OCI-M2 (cell line): ENCODE results near the gene TMCC2.
"Not testable (repeated sequence)": the region's sequence is repeated elsewhere in the genome, so short reads cannot be mapped to it uniquely, and the experiment has no call there.

Source experiments
- DNase-seq: peaks from one replicate; lab custom pipeline; 2025; ENCODE audit not compliant: unreplicated experiment; lab: John Stamatoyannopoulos, UW

Gene TMCC2

DNA sequence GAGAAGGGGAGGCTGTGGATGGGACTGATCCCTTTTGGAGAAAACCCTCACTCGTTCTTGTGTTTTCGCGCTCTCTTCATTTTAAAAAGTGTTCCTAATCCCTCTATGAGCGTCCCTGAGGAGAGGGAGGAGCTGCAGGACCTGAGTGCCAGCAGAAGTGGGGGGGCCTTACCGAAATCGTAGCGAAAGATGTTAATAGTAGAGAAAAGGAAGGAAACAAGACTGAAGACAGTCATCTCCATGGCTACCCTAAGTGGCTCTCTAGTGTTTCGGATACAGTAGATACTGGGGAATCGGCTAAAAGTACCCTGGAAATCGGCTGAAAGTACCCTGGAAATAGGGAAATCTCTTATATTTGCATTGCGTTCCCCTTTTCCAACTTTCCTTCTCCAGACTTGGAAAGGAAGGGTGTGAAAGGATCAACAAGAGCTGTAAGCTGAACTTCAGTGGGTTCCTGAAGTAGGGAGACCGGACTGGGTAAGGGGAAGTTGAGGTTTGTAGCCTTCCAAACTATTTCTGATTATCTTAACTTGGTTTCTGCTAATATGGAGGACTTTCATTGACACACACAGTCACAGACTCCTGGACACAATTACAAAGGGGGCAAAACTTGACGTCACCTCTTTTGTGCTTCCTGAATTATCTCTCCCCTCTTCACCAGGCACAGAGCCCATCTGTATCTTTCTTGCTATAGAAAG, 15.8 kb upstream of the TMCC2 start:
- DNase-seq = no peak

DNA sequence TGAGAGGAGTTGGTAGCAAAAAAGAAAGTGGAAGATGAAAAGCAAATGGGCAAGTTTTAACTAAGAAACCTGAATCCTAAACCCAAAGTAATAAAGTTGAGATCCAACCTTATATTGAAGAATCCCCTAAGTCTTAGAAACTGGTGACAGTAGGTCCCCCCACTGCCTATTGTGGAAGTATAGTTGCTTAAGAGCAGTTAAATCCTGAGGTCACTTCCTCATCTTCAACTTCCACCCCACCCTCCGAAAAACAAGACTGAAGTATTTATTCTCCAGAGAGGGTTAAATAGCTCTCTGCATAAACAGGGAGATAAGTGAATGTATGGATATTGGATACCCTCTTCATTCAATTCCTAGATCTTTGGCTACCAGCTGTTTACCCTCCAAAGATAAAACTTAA, 13.0 kb upstream of the TMCC2 start:
- no peak for DNase-seq

DNA sequence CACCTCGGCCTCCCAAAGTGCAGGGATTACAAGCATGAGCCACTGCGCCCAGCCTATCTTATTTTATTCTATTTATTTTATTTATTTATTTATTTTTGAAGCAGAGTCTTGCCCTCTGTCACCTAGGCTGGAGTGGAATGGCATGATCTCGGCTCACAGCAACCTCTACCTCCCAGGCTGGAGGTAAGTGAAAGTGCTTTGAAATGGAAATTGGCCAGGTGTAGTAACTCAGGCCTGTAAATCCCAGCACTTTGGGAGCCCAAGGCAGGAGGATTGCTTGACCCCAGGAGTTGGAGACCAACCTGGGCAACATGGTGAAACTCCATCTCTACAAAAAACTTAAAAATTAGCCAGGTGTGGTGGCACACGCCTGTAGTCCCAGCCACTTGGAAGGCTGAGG, 11.2 kb upstream of the TMCC2 start:
- DNase-seq = no peak

DNA sequence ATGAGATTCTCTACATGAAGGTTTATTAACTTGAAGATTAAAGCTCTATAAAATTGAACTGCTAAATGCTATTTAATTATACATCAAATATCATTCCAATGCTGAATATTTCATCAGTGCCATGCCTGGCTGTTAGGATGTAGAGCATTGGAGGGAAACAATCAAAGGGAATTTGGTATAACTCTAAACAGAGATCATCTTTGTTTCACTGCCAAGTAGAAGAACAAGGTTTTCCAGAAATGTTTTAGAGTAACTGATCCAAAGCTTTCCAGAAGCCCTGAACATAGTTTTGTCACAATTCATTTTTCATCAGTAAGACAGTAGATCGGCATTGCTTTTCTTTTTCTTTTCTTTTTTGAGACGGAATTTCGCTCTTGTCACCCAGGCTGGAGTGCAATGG, 10.3 kb upstream of the TMCC2 start:
- DNase-seq = no peak

DNA sequence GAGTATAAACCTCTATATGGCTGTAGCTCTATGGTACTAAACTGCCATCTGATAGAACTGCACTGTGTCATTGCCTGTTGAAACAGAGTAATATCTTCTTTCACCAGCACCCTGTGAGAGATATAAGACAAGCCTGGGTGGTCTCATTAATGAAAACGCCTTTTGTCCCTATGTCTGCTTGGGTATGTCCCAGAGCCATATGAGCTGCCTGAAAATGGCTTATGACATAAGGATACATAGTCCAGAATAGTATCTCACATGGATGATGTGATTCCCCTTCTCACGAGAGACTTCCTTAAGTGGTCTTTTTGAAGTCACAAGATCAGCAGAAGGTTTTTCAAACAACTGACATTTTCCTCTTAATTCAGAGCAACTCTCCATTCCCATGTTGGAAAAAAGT, 7.3 kb upstream of the TMCC2 start:
- no peak for DNase-seq

DNA sequence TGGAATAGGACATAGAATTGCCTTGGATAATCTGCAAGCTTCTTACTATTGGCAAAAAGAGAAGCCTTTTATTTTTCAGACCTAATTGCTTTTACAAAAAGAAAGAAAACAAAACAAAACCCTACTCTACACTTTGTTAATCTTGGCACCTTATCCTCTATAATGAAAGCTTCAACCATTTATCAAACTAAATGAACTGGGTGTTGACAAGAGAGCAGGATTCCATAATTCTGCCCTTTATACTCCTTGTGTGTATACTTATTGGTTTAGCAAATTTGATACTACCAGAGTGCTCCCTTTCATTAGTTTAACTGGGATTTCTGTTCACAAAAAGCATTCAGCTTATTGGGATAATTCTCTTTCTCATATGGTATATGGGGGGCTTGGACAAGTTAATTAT, 3.0 kb upstream of the TMCC2 start:
- no peak for DNase-seq

DNA sequence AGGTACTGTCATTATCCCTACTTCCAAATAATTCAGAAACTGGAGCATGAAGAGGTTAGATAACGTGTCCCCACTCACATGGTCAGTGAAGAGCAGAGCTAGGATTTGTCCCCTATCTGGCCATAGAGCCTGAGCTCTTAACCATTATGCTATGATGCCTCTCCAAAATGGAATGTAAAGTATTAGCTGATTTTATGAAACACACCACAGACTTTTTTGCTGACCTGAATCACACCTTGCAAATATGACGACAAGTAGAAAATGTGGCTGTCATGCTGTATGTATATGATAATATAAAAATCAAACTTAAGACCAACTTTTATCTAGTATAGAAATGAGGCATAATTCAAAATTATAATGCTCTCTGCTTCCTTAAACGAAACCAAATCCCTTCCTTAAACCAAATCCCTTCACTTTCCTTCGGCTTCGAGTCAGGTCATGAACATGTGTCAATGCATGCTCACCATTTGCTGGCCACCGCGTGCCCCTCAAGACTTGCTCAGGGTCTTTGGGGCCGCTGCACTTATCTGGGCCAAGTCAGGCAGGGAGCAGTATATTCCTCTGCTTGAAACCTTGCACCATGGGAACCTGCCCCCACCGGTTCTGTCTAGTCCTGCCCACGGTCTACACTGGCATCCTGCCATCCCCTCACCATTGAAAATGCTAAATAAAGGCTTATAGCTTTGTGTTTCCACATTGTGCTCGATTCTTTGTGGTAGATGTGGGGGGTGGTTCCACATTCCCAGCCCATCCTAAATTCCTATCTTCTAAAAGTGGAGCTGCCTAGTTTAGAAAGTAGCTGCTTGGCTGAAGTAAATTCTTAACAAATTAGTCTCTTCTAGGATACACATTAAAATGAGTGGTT, 1.6 kb upstream of the TMCC2 start:
- no peak for DNase-seq

DNA sequence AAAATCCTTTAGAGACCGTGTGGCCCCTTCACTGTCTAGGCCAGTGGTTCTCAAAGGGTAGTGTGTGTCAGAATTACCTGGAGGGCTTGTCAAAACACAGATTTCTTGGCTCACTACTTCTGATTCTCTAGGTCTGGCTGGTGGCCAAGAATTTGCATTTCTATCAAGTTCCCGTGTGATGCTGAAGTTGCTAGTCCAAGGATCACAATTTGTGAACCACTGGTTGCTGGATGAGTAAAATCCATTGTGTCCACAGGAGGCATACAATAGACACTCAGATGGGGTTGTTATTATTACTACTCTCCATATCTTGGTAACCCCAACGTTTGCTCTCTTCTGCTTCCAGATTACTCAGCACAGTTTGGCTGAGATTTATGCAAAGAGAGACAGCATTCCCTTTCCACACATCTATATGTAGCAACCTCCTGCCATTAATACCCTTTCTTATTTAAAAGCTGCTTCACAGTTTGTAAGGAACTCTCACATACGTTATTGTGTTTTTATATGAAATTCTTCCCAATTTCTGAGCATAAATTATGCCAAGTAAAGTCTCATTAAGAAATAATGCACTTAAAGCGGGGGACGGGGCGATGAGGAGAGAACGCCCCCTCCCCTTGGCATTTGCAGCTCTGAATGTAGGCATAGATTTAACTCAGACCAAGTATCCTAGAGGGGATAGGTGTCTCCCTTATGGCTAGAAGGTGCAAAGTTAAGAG, 720 bp upstream of the TMCC2 start:
- DNase-seq = no peak

DNA sequence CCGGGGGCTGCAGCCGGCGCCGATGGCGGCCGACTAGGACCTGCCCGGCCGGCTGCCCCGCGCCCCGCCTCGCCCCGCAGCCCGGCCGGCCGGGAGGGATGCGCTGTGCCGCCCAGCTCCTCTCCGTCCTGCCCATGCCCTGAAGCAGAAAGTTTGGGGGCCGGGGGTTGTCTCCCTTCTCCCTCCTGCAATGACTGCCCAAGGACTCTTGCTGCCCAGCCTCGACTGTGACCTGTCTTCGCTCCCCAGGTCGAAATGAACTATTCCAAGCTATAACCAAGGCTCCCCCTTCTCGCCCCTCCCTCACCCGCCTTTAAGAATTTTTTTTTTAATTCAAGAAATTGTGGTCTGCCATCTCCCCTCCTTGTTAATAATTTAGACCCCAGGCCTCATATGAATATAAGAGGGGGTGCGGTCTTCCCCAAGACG, 361 bp downstream of the TMCC2 start:
- DNase-seq = no peak

DNA sequence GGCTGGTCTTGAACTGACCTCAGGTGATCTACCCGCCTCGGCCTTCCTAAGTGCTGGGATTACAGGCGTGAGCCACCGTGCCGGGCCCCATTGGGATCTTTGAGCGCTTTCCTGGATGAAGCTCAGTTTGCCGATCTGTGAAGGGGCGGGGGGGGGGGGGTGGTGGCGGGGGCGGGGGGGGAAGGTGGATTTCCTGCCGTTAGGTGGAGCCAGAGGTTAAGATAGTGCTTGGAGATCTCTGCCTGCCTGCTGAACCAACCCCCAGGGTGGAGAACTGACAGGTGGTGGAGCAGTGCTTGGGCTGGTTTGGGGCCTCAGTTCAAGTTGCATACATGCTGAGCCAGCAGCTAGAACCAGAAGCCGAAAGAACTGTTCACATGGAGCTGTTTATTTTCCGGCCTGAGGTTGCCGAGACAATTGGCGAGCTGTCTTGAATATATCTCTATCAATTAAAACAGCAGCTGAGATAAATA, 1.7 kb downstream of the TMCC2 start:
- no peak for DNase-seq

DNA sequence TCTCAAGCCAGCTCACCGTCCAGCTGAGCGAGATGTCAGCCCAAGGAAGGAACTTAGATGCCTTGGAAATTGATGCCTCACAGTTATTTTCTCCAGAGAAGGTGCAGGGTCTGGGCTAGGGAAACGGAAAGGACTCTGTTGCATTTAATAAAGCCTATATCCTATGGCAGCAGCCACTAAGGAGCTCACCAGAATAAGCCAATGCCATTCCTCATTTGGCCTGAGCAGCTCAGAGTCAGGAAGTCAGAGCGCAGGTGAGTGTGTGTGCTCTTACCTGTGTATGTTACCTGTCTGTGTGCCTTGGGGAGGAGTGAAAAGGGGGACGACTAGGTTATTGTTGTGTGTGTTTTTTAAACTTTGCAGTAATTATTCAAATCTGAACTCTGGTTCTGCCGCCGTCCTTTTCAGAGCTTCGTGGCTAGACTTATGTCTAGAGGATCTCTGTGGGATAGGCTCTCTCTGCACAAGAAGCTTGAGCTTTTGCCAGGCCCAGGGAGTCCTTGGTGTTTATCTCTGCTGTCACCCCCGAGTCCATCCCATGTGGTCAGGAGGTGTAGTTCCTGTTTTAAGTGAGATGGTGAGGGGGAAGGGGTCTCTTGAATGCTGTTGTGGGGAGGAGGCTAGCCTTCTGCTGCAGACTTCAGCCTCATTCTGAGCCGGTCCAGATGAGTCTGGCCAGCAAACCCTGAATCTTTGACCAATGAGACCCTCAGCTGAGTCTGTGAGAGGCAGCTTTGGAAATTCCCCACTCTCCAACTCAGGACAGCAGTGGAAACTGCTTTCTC, 2.4 kb downstream of the TMCC2 start:
- DNase-seq = no peak

DNA sequence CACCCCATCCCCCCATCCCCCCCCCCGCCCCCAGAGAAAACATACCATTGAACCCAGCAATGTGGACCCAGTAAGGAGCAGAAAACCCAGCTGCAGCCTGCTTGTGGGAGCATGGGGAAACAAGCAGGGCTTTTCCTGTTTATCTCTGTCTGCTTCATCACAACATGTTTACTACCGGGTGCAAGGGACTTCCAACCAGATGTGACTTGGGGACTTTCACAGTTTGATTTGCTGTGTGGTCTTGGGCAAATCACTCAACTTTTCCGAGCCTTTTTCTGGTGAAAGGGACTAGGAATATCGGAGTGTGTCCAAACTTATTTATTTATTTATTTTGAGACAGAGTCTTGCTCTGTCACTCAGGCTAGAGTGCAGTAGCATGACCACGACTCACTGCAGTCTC, 3.2 kb downstream of the TMCC2 start:
- no peak for DNase-seq

DNA sequence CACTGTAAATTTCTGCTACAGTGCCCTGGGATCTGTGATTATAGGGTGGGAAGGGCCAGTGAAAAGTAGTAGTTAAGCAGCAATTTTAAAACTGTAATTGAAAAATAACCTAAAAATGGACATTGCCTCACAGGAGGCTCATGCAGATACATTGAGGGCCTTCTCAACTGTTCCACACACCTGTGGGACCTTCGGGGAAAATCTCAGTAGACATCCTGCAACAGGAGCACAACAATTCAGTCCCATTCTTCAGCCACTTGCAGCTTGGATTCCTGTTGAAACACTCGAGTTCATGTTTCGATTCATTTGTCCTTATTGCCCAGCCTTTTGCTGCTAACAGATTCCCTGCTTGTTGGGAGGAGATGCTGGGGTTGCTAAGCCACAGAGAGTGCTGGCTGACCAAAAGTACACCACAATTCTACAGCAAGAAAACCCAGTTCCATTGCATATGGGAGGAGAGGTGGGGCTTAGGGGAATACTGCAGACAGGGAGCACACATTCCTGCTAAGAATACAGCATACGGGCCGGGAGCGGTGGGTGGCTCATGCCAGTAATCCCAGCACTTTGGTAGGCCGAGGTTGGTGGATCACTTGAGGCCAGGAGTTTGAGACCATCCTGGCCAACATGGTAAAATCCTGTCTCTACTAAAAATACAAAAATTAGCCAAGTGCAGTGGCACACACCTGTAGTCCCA, 4.5 kb downstream of the TMCC2 start:
- no peak for DNase-seq

DNA sequence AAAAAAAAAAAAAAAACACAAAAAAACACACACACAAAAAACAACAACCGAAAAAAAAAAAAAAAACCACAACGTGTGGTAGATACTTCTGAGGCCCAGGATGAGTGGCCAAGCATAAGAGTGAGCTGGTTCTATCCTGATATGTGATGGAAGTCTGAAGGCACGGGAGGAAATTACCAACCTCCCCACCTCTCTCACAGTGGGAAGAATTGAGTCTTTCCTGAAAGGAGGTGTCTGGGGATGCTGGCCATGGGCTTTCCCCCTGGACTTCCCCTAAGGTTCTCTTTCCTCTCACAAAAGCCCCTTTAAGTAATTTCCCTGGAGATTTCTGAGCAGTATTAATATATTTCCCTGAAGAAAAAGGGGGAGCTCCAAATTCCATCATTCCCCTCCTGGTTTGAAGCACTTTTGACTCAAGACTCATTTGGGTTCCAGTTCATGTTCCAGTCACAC, 5.2 kb downstream of the TMCC2 start:
- no peak for DNase-seq

DNA sequence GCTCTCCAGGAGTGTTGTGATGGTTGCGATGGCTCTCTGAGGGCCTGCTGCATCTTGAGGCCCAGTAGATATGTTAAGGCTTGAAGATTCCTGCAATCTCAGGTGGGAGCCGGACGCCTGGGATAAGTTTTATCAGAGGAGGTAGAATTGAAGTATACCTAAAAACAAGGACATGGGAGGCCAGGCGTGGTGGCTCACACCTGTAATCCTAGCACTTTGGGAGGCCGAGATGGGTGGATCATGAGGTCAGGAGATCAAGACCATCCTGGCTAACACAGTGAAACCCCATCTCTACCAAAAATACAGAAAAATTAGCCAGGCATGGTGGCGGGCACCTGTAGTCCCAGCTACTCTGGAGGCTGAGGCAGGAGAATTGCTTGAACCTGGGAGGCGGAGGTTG, 6.2 kb downstream of the TMCC2 start:
- DNase-seq = not testable (repeated sequence)

DNA sequence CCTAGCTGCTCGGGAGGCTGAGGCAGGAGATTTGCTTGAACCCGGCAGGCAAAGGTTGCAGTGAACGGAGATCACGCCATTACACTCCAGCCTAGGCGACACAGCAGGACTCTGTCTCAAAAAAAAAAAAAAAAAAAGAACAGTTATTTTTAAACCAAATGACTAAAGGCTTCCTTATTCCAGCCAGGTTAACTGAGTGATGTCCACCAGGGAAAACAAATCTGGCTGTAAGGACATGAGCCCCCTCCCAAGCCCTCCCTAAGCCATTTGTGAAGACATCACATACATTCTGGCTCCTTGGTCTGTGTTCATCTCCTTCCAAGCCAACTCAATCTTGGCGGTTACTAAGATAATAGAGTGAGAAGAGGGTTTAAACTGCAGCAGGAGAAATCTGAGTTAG, 8.2 kb downstream of the TMCC2 start:
- DNase-seq = no peak

DNA sequence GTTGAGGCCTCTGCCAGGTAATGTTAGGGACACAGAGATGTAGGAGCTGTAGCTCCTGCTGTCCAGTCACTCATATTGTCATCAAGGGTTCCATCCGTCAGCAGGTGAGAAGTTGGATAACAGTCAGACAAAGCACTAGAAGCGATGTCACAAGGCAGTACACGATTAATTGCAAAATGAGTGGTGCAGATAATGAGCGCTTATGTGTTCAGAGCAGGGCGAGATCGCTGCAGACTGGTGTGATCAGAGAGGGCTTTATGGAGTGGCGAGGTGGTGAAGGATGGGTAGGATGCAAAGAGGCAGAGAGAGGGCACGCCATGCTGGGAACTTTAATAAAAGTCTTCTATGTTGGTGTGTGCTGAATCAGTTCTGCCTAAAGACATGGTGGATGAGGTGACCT, 8.8 kb downstream of the TMCC2 start:
- DNase-seq = no peak

DNA sequence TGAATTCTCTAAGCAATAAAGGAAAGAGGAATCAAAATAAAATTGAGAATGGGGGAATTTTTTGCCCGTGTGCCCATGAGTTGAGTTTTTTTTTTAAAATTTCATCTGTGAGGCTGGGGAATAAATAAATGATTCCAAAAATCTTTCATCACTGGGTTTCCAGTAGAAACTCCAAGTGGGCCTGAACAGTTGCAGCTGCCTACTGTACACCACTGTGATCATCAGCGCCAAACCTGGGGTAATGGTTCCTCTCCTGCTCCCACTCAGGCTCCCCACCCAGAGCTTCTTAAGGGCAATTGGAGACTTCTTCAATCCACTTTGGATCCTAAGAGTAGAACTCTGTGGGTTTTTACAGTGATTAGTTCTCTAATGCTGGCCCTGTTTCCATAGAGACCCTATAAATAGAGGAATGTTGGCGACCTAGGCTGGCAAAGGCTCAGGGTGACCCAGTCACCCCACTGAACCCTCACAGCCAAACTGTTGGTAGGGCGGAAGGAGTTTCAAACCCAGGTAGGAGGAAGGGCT, 9.3 kb downstream of the TMCC2 start:
- DNase-seq = no peak

DNA sequence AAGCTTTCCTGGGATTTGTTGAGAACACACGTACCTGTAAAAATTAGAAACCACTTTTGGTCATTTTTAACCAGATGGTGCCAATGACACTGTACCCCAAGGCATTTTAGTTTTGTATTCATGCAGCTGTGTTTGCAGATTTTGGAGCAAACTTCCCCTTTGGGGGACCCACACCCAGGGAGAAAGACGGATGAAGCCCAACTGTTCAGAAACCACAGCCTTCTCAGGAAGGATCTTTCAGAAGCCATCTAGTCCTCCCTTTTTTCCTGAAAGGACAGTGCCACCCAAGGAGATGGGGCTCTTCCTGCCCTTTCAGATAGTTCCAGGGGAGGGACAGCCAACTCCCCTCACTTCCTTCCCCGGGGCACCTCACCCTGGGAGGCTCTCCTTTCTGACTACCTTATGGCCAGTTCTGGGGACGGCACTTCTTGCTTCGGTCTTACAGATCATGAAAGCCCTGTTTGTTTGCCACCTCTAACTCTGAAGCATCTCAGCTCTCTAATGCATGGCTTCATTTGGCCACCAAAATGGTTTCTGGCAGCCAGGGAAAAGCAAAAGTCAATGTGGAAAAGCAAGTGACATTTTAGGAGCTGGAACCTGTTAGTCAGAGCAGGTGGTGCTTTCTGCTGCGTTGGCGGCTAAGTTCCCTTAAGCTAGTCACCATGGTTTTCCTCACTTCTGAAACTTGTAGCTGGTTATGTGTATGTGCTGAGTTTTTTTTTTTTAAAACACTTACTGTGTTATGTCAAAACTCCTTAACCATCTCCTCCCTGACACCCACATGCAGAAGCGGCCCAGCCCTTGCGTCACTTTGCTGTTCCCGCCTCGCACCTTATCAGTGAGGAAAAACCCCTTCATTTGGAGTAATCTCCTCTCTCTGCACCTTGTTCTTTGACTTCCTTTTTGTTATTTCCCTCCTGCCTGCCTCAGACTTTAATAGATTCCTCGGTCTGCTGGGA, 10.1 kb downstream of the TMCC2 start:
- no peak for DNase-seq
